SK-N-SH (cell line): ENCODE data around the gene TRIM72.

Experiments
- RCOR1 ChIP-seq: fragments of 150-350 bp; IDR thresholded peaks from 2 replicates; pipeline ENCODE4 v1.6.1; 2017; ENCODE audit warnings: antibody characterized with exemption, low read length
- SIN3A ChIP-seq: IDR thresholded peaks from 2 replicates; pipeline ENCODE4 v1.6.1; 2012; ENCODE audit warnings: low read depth, mild to moderate bottlenecking, low read length, moderate library complexity, borderline replicate concordance
- TF ChIP-seq, protein P1 (sequence below): fragments of 200-600 bp; sonication (generic); IDR thresholded peaks from 2 replicates; pipeline ENCODE4 v1.6.1; 2017; ENCODE audit warnings: antibody characterized with exemption, mild to moderate bottlenecking, moderate library complexity
- TF ChIP-seq, protein P2 (sequence below): IDR thresholded peaks from 2 replicates; pipeline ENCODE4 v1.6.1; 2012; ENCODE audit warnings: mild to moderate bottlenecking, low read depth, low read length, moderate library complexity

DNA sequence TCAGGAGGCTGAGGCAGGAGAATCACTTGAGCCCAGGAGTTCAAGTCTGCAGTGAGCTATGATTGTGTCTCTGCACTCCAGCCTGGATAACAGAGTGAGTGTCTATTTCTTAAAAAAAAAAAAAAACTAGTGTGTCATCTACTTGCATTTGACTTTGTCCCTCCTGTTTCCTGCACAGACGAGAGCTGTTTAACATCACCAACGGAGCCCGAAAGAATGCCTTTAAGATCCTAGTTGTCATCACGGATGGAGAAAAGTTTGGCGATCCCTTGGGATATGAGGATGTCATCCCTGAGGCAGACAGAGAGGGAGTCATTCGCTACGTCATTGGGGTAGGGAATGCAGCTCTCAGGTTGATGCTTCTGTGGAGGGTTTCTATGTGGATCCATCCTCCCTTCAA lies 59.3 kb downstream of the TRIM72 start:
- TF ChIP-seq, protein P1, sequence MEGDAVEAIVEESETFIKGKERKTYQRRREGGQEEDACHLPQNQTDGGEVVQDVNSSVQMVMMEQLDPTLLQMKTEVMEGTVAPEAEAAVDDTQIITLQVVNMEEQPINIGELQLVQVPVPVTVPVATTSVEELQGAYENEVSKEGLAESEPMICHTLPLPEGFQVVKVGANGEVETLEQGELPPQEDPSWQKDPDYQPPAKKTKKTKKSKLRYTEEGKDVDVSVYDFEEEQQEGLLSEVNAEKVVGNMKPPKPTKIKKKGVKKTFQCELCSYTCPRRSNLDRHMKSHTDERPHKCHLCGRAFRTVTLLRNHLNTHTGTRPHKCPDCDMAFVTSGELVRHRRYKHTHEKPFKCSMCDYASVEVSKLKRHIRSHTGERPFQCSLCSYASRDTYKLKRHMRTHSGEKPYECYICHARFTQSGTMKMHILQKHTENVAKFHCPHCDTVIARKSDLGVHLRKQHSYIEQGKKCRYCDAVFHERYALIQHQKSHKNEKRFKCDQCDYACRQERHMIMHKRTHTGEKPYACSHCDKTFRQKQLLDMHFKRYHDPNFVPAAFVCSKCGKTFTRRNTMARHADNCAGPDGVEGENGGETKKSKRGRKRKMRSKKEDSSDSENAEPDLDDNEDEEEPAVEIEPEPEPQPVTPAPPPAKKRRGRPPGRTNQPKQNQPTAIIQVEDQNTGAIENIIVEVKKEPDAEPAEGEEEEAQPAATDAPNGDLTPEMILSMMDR = no peak
- TF ChIP-seq SIN3A (no peak), RCOR1 (no peak)
- TF ChIP-seq, protein P2, sequence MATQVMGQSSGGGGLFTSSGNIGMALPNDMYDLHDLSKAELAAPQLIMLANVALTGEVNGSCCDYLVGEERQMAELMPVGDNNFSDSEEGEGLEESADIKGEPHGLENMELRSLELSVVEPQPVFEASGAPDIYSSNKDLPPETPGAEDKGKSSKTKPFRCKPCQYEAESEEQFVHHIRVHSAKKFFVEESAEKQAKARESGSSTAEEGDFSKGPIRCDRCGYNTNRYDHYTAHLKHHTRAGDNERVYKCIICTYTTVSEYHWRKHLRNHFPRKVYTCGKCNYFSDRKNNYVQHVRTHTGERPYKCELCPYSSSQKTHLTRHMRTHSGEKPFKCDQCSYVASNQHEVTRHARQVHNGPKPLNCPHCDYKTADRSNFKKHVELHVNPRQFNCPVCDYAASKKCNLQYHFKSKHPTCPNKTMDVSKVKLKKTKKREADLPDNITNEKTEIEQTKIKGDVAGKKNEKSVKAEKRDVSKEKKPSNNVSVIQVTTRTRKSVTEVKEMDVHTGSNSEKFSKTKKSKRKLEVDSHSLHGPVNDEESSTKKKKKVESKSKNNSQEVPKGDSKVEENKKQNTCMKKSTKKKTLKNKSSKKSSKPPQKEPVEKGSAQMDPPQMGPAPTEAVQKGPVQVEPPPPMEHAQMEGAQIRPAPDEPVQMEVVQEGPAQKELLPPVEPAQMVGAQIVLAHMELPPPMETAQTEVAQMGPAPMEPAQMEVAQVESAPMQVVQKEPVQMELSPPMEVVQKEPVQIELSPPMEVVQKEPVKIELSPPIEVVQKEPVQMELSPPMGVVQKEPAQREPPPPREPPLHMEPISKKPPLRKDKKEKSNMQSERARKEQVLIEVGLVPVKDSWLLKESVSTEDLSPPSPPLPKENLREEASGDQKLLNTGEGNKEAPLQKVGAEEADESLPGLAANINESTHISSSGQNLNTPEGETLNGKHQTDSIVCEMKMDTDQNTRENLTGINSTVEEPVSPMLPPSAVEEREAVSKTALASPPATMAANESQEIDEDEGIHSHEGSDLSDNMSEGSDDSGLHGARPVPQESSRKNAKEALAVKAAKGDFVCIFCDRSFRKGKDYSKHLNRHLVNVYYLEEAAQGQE = no peak
